Nephron (organoid): Measurements from ENCODE around the gene CLMP.

Experiments used
- H3K27ac Mint-ChIP-seq, 3 experiments: 2 replicates each; pipeline ENCODE4 v1.8.0; 2020; ENCODE audit warnings: mixed read lengths in 3 of 3, mild to moderate bottlenecking in 2 of 3, moderate library complexity in 1 of 3
- H3K27me3 Mint-ChIP-seq: 2 replicates; pipeline ENCODE4 v1.8.0; 2021; ENCODE audit warnings: low read depth, mild to moderate bottlenecking, moderate library complexity, mixed read lengths
- H3K36me3 Mint-ChIP-seq: 2 replicates; pipeline ENCODE4 v1.8.0; 2020; ENCODE audit warnings: low read depth, mixed read lengths
- H3K4me1 Mint-ChIP-seq: 2 replicates; pipeline ENCODE4 v1.8.0; 2020; ENCODE audit warnings: mixed read lengths
- H3K4me3 Mint-ChIP-seq, 3 experiments: 2 replicates each; pipeline ENCODE4 v1.8.0; 2020; ENCODE audit warnings: mild to moderate bottlenecking in 3 of 3, mixed read lengths in 3 of 3, moderate library complexity in 2 of 3
- H3K9me3 Mint-ChIP-seq: 2 replicates; pipeline ENCODE4 v1.8.0; 2020; ENCODE audit warnings: mixed read lengths
- TF ChIP-seq, protein P1 (sequence below), 3 experiments: fragments of 200-600 bp; sonication (generic); IDR thresholded peaks; one replicate each; pipeline ENCODE4 v1.5.0; 2021; ENCODE audit warnings: antibody characterized with exemption in 3 of 3; ENCODE audit not compliant: unreplicated experiment in 3 of 3

The CLMP gene

GRCh38 chr11:123236879-123237278, 41.8 kb upstream of the CLMP start:
- Mint-ChIP-seq H3K27me3 (peaks cover 20% of the 10 kb centered on the region), H3K27ac (no peak overlapping the region), H3K36me3 (no peaks in the 10 kb centered on the region), H3K4me3 (no peak overlapping the region), H3K4me1 (peaks cover 29% of the 10 kb centered on the region), H3K9me3 (peaks cover 3% of the 10 kb centered on the region)
- TF ChIP-seq, protein P1, sequence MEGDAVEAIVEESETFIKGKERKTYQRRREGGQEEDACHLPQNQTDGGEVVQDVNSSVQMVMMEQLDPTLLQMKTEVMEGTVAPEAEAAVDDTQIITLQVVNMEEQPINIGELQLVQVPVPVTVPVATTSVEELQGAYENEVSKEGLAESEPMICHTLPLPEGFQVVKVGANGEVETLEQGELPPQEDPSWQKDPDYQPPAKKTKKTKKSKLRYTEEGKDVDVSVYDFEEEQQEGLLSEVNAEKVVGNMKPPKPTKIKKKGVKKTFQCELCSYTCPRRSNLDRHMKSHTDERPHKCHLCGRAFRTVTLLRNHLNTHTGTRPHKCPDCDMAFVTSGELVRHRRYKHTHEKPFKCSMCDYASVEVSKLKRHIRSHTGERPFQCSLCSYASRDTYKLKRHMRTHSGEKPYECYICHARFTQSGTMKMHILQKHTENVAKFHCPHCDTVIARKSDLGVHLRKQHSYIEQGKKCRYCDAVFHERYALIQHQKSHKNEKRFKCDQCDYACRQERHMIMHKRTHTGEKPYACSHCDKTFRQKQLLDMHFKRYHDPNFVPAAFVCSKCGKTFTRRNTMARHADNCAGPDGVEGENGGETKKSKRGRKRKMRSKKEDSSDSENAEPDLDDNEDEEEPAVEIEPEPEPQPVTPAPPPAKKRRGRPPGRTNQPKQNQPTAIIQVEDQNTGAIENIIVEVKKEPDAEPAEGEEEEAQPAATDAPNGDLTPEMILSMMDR (IDR thresholded peaks at IDR 0.05; ENCODE audit: unreplicated experiment in 3 of 3) = no peak

DNA sequence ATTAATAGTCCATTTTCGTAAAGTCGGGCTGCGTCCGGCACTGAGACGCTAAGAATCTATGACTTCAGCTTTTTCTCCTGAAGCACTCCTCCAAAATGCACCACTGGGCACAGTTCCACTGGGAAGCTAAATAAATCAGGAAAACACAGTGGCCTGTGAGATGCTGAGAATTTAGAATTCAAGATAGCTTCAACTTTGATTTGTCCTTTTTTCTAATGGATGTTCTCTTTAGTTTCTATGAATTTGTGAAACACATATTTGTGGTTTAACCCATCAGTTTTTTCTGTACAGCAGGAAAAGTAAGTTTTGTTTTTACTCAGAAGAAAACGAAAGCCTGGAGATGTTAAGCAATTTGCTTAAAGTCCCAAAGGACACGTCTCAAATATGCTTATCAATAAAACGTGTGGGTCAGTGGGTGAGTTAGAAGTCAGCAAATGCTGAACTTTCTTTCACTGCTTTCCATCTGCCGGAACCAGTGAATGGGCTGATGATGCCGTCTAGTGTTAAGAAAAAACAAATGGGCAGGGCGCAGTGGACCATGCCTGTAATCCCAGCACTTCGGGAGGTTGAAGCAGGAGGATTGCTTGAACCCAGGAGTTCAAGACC, 40.7 kb upstream of the CLMP start:
- H3K4me1 Mint-ChIP-seq = peaks cover 31% of the 10 kb centered on the region
- no peak overlapping the region for H3K27ac Mint-ChIP-seq
- no peaks in the 10 kb centered on the region for H3K36me3 Mint-ChIP-seq
- no peaks in the 10 kb centered on the region for H3K9me3 Mint-ChIP-seq
- H3K27me3 Mint-ChIP-seq = peaks cover 20% of the 10 kb centered on the region
- H3K4me3 Mint-ChIP-seq = no peak overlapping the region
- TF ChIP-seq, protein P1 (IDR thresholded peaks at IDR 0.05; ENCODE audit: unreplicated experiment in 3 of 3) = no peak

DNA sequence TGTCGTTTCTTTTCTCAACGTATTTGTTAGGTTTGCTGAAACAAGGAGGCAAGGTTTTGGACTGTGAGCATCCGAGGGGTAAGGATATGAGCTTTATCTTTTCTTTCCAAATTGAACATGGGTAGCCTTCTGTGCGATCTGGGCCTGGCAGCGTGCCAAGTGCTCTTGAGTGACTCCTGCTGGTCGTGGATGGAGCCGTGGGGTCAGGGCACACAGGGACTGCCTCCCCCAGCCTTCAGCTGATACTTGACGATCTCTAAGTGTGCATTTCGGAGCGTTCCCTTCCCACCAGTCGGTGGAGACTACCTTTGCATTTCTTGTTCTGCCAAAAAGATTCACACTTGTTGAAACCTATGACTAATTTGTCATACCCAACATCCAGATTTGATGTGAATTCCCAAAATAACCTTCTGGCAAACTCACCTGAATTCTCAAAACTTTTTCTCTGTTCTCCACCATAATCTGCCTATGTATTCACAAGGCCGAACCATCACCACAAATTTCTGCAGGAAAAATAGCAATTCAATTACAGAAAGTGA, 40.1 kb upstream of the CLMP start:
- TF ChIP-seq, protein P1 (IDR thresholded peaks at IDR 0.05; ENCODE audit: unreplicated experiment in 3 of 3) = peak; percentile 36 to 46 (median 38)
- Mint-ChIP-seq H3K27me3 (peaks cover 24% of the 10 kb centered on the region), H3K27ac (peak overlapping the region in 1 of 3 experiments; percentile 11), H3K36me3 (no peaks in the 10 kb centered on the region), H3K4me1 (peaks cover 36% of the 10 kb centered on the region), H3K9me3 (no peaks in the 10 kb centered on the region), H3K4me3 (no peak overlapping the region)

GRCh38 chr11:123233975-123234334, 38.9 kb upstream of the CLMP start:
- Mint-ChIP-seq H3K36me3 (no peaks in the 10 kb centered on the region), H3K9me3 (no peaks in the 10 kb centered on the region), H3K4me3 (no peak overlapping the region), H3K4me1 (peaks cover 36% of the 10 kb centered on the region), H3K27me3 (peaks cover 24% of the 10 kb centered on the region), H3K27ac (no peak overlapping the region)
- TF ChIP-seq, protein P1 (IDR thresholded peaks at IDR 0.05; ENCODE audit: unreplicated experiment in 3 of 3) = no peak

- Mint-ChIP-seq H3K4me3 (no peak overlapping the region), H3K27ac (peak overlapping the region; percentile 3 to 76 (median 24)), H3K9me3 (no peaks in the 10 kb centered on the region), H3K4me1 (peaks cover 36% of the 10 kb centered on the region), H3K27me3 (peaks cover 24% of the 10 kb centered on the region), H3K36me3 (no peaks in the 10 kb centered on the region)
- TF ChIP-seq, protein P1 (IDR thresholded peaks at IDR 0.05; ENCODE audit: unreplicated experiment in 3 of 3) = no peak
These were observed 38.4 kb upstream of the CLMP start for GRCh38 chr11:123233280-123233974.
